GM23338 (cell line): ENCODE data around the gene OOSP2. TPM values are rescaled to one million over a fixed set of nuclear protein-coding genes. Genes with fewer than 3 reads are reported as not detected.

Experiments used
- ATAC-seq: fragments of 200-7000 bp; cut with Tn5 transposase; 3 replicates; pipeline ENCODE4 v1.9.1; 2020
- DNase-seq: peaks from one replicate; pipeline ENCODE4 v3.0.0-alpha.2; 2015; ENCODE audit warnings: low spot score
- H2AFZ ChIP-seq: fragments of 200-600 bp; sonication (generic); 2 replicates; pipeline ENCODE4 v1.8.0; 2016; ENCODE audit warnings: antibody characterized with exemption, mild to moderate bottlenecking, moderate library complexity
- H3F3A ChIP-seq: fragments of 200-600 bp; sonication (generic); replicated peaks from 2 replicates; pipeline ENCODE4 v1.8.0; 2017; ENCODE audit warnings: antibody characterized with exemption, mixed run types, low read depth
- H3K27ac ChIP-seq: fragments of 200-600 bp; sonication (generic); 2 replicates; pipeline ENCODE4 v1.6.1; 2016; ENCODE audit warnings: low read depth
- H3K27me3 ChIP-seq: fragments of 200-600 bp; sonication (generic); 2 replicates; pipeline ENCODE4 v1.8.0; 2016; ENCODE audit warnings: mild to moderate bottlenecking, mixed run types, moderate library complexity; ENCODE audit not compliant: insufficient read depth
- H3K36me3 ChIP-seq: fragments of 200-600 bp; sonication (generic); 2 replicates; pipeline ENCODE4 v1.8.0; 2016; ENCODE audit warnings: mild to moderate bottlenecking; ENCODE audit not compliant: insufficient read depth
- H3K4me1 ChIP-seq: fragments of 200-600 bp; sonication (generic); 2 replicates; pipeline ENCODE4 v1.8.0; 2016; ENCODE audit warnings: mild to moderate bottlenecking, moderate library complexity; ENCODE audit not compliant: insufficient read depth
- H3K4me2 ChIP-seq: fragments of 200-600 bp; sonication (generic); 2 replicates; pipeline ENCODE4 v1.7.1; 2017; ENCODE audit warnings: mixed run types
- H3K4me3 ChIP-seq: fragments of 200-600 bp; sonication (generic); 2 replicates; pipeline ENCODE4 v1.6.1; 2016; ENCODE audit warnings: mixed run types
- H3K79me2 ChIP-seq: fragments of 200-600 bp; sonication (generic); replicated peaks from 2 replicates; pipeline ENCODE4 v1.8.0; 2017; ENCODE audit warnings: mild to moderate bottlenecking; ENCODE audit not compliant: insufficient read depth
- H3K9me2 ChIP-seq: fragments of 200-600 bp; sonication (generic); 2 replicates; pipeline ENCODE4 v1.8.0; 2017; ENCODE audit not compliant: insufficient read depth
- H4K20me1 ChIP-seq: fragments of 200-600 bp; sonication (generic); replicated peaks from 2 replicates; pipeline ENCODE4 v1.8.0; 2017; ENCODE audit warnings: mild to moderate bottlenecking; ENCODE audit not compliant: insufficient read depth
- H3K27ac Mint-ChIP-seq: 2 replicates; pipeline ENCODE4 v1.8.0; 2020; ENCODE audit warnings: inconsistent platforms, mild to moderate bottlenecking, moderate library complexity, mixed read lengths
- H3K27me3 Mint-ChIP-seq: 3 replicates; pipeline ENCODE4 v1.8.0; 2022; ENCODE audit warnings: low read depth, mild to moderate bottlenecking, moderate library complexity, mixed read lengths, inconsistent platforms; ENCODE audit not compliant: insufficient read depth, poor library complexity
- H3K36me3 Mint-ChIP-seq: 3 replicates; pipeline ENCODE4 v1.8.0; 2021; ENCODE audit warnings: low read depth, mild to moderate bottlenecking, inconsistent platforms, moderate library complexity, mixed read lengths
- H3K4me1 Mint-ChIP-seq: 3 replicates; pipeline ENCODE4 v1.8.0; 2020; ENCODE audit warnings: mild to moderate bottlenecking, inconsistent platforms, mixed read lengths
- H3K4me3 Mint-ChIP-seq: 3 replicates; pipeline ENCODE4 v1.8.0; 2021; ENCODE audit warnings: moderate library complexity, mild to moderate bottlenecking, inconsistent platforms, mixed read lengths
- H3K9me3 Mint-ChIP-seq: 3 replicates; pipeline ENCODE4 v1.8.0; 2020; ENCODE audit warnings: moderate library complexity, mild to moderate bottlenecking, inconsistent platforms, mixed read lengths
- CREB1 ChIP-seq: fragments of 250-450 bp; sonication (Bioruptor Pico); IDR thresholded peaks from 2 replicates; pipeline ENCODE4 v1.5.0; 2020; ENCODE audit warnings: low read depth, mild to moderate bottlenecking, moderate library complexity
- CTCF ChIP-seq, 2 experiments: fragments of 200-600 bp in 1 of 2; sonication (generic) in 1 of 2; conservative IDR thresholded peaks; 2 replicates each; pipeline versions ENCODE4 v1.5.1 to v1.6.1; 2016 to 2017; ENCODE audit warnings: antibody characterized with exemption in 2 of 2, low read depth in 2 of 2, mild to moderate bottlenecking in 2 of 2, moderate library complexity in 1 of 2
- EZH2 ChIP-seq: fragments of 200-600 bp; sonication (generic); IDR thresholded peaks from one replicate; pipeline ENCODE4 v1.8.0; 2017; ENCODE audit warnings: antibody characterized with exemption, mild to moderate bottlenecking, low read depth; ENCODE audit not compliant: unreplicated experiment
- EZH2phosphoT487 ChIP-seq: fragments of 200-600 bp; sonication (generic); IDR thresholded peaks from one replicate; pipeline ENCODE4 v1.8.1; 2018; ENCODE audit warnings: antibody characterized with exemption; ENCODE audit not compliant: unreplicated experiment
- JUNB ChIP-seq: IDR thresholded peaks from one replicate; pipeline ENCODE4 v1.6.1; 2016; ENCODE audit warnings: antibody characterized with exemption; ENCODE audit not compliant: unreplicated experiment
- NANOG ChIP-seq: IDR thresholded peaks from 2 replicates; pipeline ENCODE4 v1.6.1; 2016; ENCODE audit warnings: antibody characterized with exemption, borderline replicate concordance
- POLR2AphosphoS5 ChIP-seq: IDR thresholded peaks from 2 replicates; pipeline ENCODE4 v1.6.1; 2016; ENCODE audit warnings: antibody characterized with exemption, low read depth
- REST ChIP-seq: IDR thresholded peaks from one replicate; pipeline ENCODE4 v1.6.1; 2018; ENCODE audit warnings: antibody characterized with exemption; ENCODE audit not compliant: unreplicated experiment
- STAT1 ChIP-seq: IDR thresholded peaks from one replicate; pipeline ENCODE4 v1.6.1; 2016; ENCODE audit warnings: antibody characterized with exemption; ENCODE audit not compliant: unreplicated experiment
- ZNF114 ChIP-seq: fragments of 250-450 bp; sonication (Bioruptor Pico); IDR thresholded peaks from 2 replicates; pipeline ENCODE4 v1.5.0; 2020; ENCODE audit warnings: mild to moderate bottlenecking, moderate library complexity
- ZNF331 ChIP-seq: fragments of 250-450 bp; sonication (Bioruptor Pico); IDR thresholded peaks from 2 replicates; pipeline ENCODE4 v1.5.0; 2020; ENCODE audit warnings: low read depth, mild to moderate bottlenecking, moderate library complexity
- polyA plus RNA-seq: library from polyadenylated mRNA; unstranded; fragments of >200 nt; fragmentation: Nextera tagmentation; extraction: Ambion mirVana; gene quantifications from 2 replicates; pipeline ENCODE4 v1.2.1, GENCODE V29; 2016
- total RNA-seq: library from RNA; depleted of rRNA; stranded (reverse); fragments of >200 nt; shearing (Covaris generic); gene quantifications from 2 replicates; pipeline ENCODE4 v1.2.3, GENCODE V29; 2014
- TF ChIP-seq, protein P1 (sequence below): IDR thresholded peaks from 2 replicates; pipeline ENCODE4 v1.6.1; 2016; ENCODE audit warnings: antibody characterized with exemption
- TF ChIP-seq, protein P2 (sequence below): fragments of 250-450 bp; sonication (Bioruptor Pico); IDR thresholded peaks from 2 replicates; pipeline ENCODE4 v1.5.0; 2020; ENCODE audit warnings: mild to moderate bottlenecking, moderate library complexity

Gene OOSP2
- total and polyA plus RNA-seq, 2 experiments from 2014 or later, result not detected

DNA sequence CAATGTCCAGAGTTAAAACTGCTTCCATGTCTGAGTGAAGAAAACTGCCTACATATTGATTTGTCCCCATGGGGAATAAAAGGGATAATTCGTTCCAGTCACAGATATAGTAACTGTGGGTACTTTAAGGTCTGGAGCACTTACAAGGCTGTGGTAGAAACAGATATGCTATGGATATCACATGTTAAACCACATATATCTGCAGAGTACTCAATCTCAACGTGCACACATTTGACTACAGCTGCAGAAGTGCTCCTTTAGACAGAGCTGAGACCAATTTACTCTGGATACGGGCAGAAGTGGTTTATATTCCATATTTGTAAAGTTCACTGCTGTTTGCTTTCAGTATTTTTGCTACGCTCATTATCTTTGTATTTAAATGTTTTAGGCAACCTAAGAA is 38.5 kb downstream of the OOSP2 start:
- Histone ChIP-seq H3K4me1 (no peaks in the 10 kb centered on the region; the same call in 1 of the 2 replicates), H3K27ac (no peak overlapping the region), H3K27me3 (no peaks in the 10 kb centered on the region), H4K20me1 (no peaks in the 10 kb centered on the region), H3F3A (no peaks in the 10 kb centered on the region), H3K36me3 (no peaks in the 10 kb centered on the region), H3K4me2 (no peak overlapping the region), H3K79me2 (no peaks in the 10 kb centered on the region), H3K9me2 (no peaks in the 10 kb centered on the region; the same call in 1 of the 2 replicates), H2AFZ (no peak overlapping the region), H3K4me3 (no peak overlapping the region)
- H3K4me3 Mint-ChIP-seq, result no peak overlapping the region
- H3K36me3 Mint-ChIP-seq, result peaks cover 6% of the 10 kb centered on the region; the same call in 2 of the 3 replicates
- H3K9me3 Mint-ChIP-seq, result peaks cover 6% of the 10 kb centered on the region; the same call in 2 of the 3 replicates
- ATAC-seq (no peak), DNase-seq (no peak)
- H3K27ac Mint-ChIP-seq, result no peak overlapping the region
- no peaks in the 10 kb centered on the region for H3K4me1 Mint-ChIP-seq
- TF ChIP-seq STAT1 (no peak), EZH2 (no peak), NANOG (no peak), EZH2phosphoT487 (no peak), POLR2AphosphoS5 (no peak), ZNF331 (CRISPR knock-in tag) (no peak), CTCF (conservative IDR thresholded peaks at IDR 0.05; ENCODE audit: low read depth in 2 of 2) (no peak), JUNB (no peak), CREB1 (CRISPR knock-in tag) (no peak), ZNF114 (CRISPR knock-in tag) (no peak), REST (no peak)
- TF ChIP-seq, protein P1, sequence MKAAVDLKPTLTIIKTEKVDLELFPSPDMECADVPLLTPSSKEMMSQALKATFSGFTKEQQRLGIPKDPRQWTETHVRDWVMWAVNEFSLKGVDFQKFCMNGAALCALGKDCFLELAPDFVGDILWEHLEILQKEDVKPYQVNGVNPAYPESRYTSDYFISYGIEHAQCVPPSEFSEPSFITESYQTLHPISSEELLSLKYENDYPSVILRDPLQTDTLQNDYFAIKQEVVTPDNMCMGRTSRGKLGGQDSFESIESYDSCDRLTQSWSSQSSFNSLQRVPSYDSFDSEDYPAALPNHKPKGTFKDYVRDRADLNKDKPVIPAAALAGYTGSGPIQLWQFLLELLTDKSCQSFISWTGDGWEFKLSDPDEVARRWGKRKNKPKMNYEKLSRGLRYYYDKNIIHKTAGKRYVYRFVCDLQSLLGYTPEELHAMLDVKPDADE, result no peak
- TF ChIP-seq, protein P2, sequence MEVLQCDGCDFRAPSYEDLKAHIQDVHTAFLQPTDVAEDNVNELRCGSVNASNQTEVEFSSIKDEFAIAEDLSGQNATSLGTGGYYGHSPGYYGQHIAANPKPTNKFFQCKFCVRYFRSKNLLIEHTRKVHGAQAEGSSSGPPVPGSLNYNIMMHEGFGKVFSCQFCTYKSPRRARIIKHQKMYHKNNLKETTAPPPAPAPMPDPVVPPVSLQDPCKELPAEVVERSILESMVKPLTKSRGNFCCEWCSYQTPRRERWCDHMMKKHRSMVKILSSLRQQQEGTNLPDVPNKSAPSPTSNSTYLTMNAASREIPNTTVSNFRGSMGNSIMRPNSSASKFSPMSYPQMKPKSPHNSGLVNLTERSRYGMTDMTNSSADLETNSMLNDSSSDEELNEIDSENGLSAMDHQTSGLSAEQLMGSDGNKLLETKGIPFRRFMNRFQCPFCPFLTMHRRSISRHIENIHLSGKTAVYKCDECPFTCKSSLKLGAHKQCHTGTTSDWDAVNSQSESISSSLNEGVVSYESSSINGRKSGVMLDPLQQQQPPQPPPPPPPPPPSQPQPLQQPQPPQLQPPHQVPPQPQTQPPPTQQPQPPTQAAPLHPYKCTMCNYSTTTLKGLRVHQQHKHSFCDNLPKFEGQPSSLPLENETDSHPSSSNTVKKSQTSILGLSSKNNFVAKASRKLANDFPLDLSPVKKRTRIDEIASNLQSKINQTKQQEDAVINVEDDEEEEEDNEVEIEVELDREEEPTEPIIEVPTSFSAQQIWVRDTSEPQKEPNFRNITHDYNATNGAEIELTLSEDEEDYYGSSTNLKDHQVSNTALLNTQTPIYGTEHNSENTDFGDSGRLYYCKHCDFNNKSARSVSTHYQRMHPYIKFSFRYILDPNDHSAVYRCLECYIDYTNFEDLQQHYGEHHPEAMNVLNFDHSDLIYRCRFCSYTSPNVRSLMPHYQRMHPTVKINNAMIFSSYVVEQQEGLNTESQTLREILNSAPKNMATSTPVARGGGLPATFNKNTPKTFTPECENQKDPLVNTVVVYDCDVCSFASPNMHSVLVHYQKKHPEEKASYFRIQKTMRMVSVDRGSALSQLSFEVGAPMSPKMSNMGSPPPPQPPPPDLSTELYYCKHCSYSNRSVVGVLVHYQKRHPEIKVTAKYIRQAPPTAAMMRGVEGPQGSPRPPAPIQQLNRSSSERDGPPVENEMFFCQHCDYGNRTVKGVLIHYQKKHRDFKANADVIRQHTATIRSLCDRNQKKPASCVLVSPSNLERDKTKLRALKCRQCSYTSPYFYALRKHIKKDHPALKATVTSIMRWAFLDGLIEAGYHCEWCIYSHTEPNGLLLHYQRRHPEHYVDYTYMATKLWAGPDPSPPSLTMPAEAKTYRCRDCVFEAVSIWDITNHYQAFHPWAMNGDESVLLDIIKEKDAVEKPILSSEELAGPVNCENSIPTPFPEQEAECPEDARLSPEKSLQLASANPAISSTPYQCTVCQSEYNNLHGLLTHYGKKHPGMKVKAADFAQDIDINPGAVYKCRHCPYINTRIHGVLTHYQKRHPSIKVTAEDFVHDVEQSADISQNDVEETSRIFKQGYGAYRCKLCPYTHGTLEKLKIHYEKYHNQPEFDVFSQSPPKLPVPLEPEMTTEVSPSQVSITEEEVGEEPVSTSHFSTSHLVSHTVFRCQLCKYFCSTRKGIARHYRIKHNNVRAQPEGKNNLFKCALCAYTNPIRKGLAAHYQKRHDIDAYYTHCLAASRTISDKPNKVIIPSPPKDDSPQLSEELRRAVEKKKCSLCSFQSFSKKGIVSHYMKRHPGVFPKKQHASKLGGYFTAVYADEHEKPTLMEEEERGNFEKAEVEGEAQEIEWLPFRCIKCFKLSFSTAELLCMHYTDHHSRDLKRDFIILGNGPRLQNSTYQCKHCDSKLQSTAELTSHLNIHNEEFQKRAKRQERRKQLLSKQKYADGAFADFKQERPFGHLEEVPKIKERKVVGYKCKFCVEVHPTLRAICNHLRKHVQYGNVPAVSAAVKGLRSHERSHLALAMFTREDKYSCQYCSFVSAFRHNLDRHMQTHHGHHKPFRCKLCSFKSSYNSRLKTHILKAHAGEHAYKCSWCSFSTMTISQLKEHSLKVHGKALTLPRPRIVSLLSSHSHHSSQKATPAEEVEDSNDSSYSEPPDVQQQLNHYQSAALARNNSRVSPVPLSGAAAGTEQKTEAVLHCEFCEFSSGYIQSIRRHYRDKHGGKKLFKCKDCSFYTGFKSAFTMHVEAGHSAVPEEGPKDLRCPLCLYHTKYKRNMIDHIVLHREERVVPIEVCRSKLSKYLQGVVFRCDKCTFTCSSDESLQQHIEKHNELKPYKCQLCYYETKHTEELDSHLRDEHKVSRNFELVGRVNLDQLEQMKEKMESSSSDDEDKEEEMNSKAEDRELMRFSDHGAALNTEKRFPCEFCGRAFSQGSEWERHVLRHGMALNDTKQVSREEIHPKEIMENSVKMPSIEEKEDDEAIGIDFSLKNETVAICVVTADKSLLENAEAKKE, result no peak
- H3K27me3 Mint-ChIP-seq, result peaks cover 6% of the 10 kb centered on the region
